HG03103 (cell line): ENCODE measurements around the gene APOM.

Experiments
- ATAC-seq: cut with Tn5 transposase; IDR thresholded peaks from one replicate; pipeline ENCODE4 v1.9.1; 2021; ENCODE audit warnings: low read depth; ENCODE audit not compliant: unreplicated experiment

Gene APOM

GRCh38 chr6:31630177-31630934 lies 25.3 kb upstream of the APOM start:
- no peak for ATAC-seq

DNA sequence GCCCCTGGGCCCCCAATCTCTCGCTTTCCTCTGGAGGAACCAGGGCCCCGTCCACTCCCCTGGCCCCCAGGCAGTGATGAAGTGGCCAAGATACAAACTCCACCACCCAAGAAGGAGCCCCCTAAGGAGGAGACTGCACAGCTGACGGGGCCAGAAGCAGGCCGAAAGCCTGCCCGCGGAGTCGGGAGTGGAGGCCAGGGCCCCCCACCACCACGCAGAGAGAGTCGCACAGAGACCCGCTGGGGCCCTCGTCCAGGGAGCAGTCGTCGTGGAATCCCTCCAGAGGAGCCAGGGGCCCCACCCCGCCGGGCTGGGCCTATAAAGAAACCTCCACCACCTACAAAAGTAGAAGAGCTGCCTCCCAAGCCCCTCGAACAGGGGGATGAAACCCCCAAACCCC lies 24.5 kb upstream of the APOM start:
- ATAC-seq = no peak

DNA sequence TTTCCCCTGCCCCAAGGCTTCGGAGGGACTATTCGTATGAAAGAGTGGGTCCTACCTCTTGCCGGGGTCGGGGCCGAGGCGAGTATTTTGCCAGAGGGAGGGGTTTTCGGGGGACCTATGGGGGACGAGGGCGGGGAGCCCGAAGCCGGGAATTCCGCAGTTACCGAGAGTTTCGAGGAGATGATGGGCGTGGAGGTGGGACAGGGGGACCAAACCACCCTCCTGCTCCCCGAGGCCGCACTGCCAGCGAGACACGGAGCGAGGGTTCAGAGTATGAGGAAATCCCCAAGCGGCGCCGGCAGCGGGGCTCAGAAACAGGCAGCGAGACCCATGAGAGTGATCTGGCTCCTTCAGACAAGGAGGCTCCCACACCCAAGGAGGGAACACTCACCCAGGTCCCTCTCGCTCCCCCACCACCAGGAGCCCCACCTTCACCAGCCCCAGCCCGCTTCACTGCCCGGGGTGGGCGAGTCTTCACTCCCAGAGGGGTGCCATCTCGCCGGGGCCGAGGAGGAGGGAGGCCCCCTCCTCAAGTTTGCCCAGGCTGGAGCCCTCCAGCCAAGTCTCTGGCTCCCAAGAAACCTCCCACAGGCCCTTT lies 23.9 kb upstream of the APOM start:
- no peak for ATAC-seq

DNA sequence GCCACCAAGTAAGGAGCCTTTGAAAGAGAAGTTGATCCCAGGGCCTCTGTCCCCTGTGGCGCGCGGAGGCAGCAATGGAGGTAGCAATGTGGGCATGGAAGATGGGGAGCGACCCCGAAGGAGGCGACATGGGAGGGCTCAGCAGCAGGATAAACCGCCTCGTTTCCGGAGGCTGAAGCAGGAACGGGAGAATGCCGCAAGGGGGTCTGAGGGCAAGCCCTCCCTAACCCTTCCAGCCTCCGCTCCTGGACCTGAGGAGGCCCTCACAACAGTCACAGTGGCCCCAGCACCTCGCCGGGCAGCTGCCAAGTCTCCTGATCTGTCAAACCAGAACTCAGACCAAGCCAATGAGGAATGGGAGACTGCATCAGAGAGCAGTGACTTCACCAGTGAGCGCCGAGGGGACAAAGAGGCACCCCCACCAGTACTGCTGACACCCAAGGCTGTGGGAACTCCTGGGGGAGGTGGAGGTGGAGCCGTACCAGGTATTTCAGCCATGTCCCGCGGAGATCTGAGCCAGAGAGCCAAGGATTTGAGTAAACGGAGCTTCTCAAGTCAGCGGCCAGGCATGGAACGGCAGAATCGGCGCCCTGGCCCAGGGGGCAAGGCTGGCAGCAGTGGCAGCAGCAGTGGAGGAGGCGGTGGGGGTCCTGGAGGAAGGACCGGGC lies 23.3 kb upstream of the APOM start:
- ATAC-seq = no peak

DNA sequence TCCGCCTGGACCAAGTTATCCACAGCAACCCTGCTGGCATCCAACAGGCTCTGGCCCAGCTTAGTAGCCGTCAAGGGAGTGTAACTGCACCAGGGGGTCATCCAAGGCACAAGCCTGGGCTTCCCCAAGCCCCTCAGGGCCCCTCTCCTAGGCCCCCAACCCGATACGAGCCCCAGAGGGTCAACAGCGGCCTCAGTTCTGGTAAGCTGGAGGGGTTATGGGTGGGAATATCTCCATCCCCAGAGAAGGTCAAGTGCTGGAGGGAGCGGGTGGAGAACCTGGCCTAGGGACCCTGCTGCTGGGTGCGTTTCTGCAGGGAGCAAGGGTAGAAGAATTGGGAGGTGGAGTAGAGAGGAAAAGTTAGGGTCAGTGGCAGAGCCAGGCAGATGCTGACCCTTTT lies 22.2 kb upstream of the APOM start:
- no peak for ATAC-seq

DNA sequence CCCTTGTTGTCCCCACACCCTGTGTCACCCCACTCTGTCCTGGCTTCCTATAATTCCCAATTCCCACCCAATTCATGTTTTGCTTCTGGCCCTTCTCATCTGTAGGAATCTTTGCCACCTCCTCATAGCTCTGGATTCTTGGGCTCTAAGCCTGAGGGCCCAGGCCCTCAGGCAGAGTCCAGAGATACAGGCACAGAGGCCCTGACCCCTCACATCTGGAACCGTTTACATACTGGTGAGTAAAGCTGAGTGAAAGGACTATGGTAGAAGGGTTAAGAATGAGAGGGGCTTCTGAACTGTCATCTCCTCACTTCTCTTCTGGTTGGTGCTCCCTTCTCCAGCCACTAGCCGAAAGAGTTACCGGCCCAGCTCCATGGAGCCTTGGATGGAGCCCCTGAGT lies 21.6 kb upstream of the APOM start:
- ATAC-seq = no peak

DNA sequence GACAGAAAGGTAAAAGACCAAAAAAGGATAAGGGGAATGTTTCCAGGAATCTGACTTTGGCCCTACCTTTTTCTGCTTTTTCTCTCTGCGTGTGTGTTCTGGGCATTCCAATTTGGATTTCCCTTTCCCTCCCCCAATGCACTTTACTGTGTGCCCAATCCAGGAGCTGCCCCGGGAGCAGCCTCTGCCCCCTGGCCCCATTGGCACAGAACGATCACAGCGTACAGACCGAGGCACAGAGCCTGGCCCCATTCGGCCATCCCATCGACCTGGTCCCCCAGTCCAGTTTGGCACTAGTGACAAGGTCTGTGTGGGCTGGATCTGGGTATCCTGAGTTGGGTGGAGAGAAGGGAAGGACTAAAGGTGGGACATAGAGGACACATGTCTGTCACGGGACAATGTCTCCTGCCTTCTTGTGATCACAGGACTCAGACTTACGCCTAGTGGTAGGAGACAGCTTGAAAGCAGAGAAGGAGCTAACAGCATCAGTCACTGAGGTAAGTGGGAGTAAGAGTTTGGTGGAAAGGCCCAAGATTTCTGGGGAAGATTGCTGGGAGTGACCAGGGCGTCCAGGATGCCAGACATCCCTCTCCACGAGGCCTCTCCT lies 20.6 kb upstream of the APOM start:
- ATAC-seq = no peak

DNA sequence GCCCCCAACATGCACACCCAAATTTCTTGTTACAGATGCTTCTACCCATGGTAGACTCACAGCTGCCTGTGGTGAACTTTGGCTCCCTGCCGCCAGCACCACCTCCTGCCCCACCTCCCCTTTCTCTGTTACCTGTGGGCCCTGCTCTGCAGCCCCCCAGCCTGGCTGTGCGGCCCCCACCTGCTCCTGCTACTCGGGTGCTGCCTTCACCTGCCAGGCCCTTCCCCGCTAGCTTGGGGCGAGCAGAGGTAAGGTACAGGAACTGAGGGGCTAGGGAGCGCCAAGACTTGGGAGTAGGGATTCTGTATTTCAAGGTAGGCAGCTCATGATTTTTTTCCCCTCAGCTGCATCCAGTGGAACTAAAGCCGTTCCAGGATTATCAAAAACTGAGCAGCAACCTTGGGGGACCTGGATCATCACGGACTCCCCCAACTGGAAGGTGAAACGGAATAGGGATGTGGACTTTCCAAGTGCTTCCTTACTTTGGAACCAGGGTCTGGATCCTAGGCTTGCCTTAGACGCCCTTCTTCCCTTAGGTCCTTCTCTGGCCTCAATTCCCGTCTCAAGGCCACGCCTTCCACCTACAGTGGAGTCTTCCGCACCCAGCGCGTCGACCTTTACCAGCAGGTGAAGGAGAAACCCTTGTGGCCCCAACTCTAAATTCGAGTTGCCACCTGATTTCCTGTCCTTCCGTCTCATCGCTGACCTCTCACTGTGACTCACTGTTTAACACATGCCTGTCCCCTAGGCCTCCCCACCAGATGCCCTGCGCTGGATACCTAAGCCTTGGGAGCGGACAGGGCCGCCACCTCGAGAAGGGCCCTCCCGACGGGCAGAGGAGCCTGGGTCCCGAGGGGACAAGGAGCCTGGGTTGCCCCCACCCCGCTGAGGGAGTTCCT lies 18.7 kb upstream of the APOM start:
- no peak for ATAC-seq

DNA sequence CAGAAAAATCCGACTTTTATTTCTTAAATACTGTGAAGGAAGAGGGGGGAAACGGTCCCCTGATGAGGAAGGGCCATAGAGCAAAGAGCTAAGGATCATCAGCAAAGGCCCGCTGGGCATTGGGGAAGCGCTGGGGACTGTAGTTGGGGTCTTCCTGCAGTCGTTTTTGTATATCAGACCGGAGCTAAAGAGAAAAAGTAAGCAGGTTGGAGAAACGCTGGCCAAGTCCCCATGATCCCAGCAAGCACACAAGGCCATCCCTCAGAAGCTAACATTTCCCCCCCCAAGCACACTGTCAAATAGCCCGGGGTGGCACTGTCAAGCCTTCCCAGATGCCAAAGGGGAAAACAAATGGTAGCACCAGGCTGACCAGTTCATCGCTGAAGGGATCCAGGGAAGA lies 16.7 kb upstream of the APOM start:
- ATAC-seq = no peak

- ATAC-seq = no peak
These were observed 16.2 kb upstream of the APOM start for GRCh38 chr6:31639449-31639861.

DNA sequence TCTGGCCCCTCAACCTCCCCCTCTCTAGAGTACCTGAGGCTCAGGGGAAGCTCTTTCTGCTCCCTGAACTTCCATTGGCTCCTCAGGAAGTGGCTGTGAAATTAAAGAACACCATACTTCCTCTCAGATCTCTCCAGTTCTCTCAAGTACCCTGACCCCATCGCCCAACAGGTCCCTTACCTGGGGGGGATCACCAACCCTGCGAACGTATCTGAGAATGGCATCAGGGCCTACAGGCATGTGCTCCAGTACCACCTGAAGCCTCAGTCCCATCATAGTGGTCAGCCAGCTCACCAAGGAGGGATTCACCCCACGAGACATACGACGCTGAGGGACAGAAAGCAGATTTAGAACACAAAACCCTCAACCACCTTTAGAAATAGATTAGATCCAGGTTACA lies 15.1 kb upstream of the APOM start:
- ATAC-seq = no peak

GRCh38 chr6:31641370-31641769 lies 14.3 kb upstream of the APOM start:
- no peak for ATAC-seq

DNA sequence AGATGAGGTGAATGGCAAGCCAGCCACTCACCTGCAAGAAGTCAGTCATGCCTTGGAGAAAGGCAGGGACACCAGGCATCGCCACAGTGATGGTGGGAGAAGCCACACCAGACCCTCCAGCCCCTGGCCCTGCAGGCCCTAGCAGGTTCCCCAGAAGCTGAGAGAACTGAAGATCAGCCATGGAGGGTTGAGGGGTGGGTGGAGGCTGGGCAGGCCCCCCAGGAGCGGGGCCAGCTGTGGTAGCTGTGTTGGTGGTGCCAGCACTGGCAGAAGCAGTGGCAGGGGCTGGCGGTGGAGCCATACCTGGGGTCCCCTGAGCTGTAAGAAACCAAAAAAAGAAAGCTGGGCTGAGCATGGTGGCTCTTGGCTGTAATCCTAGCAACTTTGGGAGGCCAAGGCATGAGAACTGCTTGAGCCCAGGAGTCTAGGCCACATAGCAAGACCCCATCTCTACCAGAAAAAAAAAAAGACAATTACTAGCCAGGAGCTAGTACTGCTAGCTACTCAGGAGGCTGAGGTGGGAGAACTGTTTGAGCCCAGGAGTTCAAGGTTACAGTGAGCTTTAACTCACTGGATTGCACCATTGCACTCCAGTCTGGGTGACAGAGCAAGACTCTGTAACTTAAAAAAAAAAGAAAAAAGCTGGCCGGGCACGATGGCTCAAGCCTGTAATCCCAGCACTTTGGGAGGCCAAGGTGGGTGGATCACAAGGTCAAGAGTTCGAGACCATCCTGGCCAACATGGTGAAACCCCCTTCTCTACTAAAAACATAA lies 12.7 kb upstream of the APOM start:
- ATAC-seq = no peak

- ATAC-seq = no peak
These were observed 11.8 kb upstream of the APOM start for GRCh38 chr6:31643818-31644454.

- ATAC-seq = no peak
These were observed 10.4 kb upstream of the APOM start for GRCh38 chr6:31645325-31645724.

- ATAC-seq = peak; percentile 26
These were observed 4.0 kb upstream of the APOM start for GRCh38 chr6:31651602-31652191.

GRCh38 chr6:31652925-31653724 lies 2.6 kb upstream of the APOM start:
- peak; percentile 49 for ATAC-seq
